Osteoblast (primary cell): Measurements from ENCODE around the gene ARHGAP45. TPM values are rescaled to one million over a fixed set of nuclear protein-coding genes. Genes with fewer than 3 reads are reported as not detected.

Experiments
- DNase-seq: peaks from one replicate; pipeline ENCODE4 v3.0.0; 2011; ENCODE audit warnings: low spot score, mixed read lengths; ENCODE audit not compliant: insufficient read length; ENCODE audit errors: missing footprints
- H2AFZ ChIP-seq: 2 replicates; pipeline ENCODE4 v1.6.0; 2011; ENCODE audit warnings: mild to moderate bottlenecking, low read length
- H3K27ac ChIP-seq: 2 replicates; pipeline ENCODE4 v1.5.1; 2011; ENCODE audit warnings: mild to moderate bottlenecking, low read depth, low read length, moderate library complexity
- H3K27me3 ChIP-seq: 2 replicates; pipeline ENCODE4 v1.6.0; 2012; ENCODE audit warnings: mild to moderate bottlenecking, control low read depth, inconsistent platforms, low read length, moderate library complexity; ENCODE audit not compliant: insufficient read depth
- H3K36me3 ChIP-seq: 2 replicates; pipeline ENCODE4 v1.5.1; 2011; ENCODE audit warnings: mild to moderate bottlenecking, low read length, control low read depth, moderate library complexity; ENCODE audit not compliant: insufficient read depth
- H3K4me1 ChIP-seq: 2 replicates; pipeline ENCODE4 v1.5.1; 2011; ENCODE audit warnings: mild to moderate bottlenecking, low read length, control low read depth, moderate library complexity; ENCODE audit not compliant: insufficient read depth
- H3K4me2 ChIP-seq: 2 replicates; pipeline ENCODE4 v1.6.0; 2011; ENCODE audit warnings: mild to moderate bottlenecking, low read length; ENCODE audit not compliant: insufficient read depth
- H3K4me3 ChIP-seq: fragments of 200-600 bp; sonication (generic); 3 replicates; pipeline ENCODE4 v1.5.1; 2012; ENCODE audit warnings: mild to moderate bottlenecking, low read length, inconsistent platforms; ENCODE audit not compliant: insufficient read depth
- H3K79me2 ChIP-seq: 2 replicates; pipeline ENCODE4 v1.6.0; 2012; ENCODE audit warnings: mild to moderate bottlenecking, low read length, control low read depth, inconsistent platforms; ENCODE audit not compliant: insufficient read depth
- H3K9me3 ChIP-seq: 2 replicates; pipeline ENCODE4 v1.5.1; 2011; ENCODE audit warnings: low read depth, low read length, control low read depth
- H4K20me1 ChIP-seq: 2 replicates; pipeline ENCODE4 v1.6.0; 2012; ENCODE audit warnings: mild to moderate bottlenecking, low read length, control low read depth; ENCODE audit not compliant: insufficient read depth
- CTCF ChIP-seq: IDR thresholded peaks from 2 replicates; pipeline ENCODE4 v1.5.1; 2011; ENCODE audit warnings: mild to moderate bottlenecking, low read depth, low read length, moderate library complexity; ENCODE audit errors: extremely low read depth
- total RNA-seq: library from RNA; depleted of rRNA; stranded (reverse); fragments of >200 nt; gene quantifications from 2 replicates; pipeline ENCODE4 v1.2.3, GENCODE V29; 2012

Gene ARHGAP45
- total RNA-seq, 1 donor: 0.72 TPM

- TF ChIP-seq CTCF: no peak
- peak overlapping the region; percentile 83 for H3K4me2 ChIP-seq
- H3K36me3 ChIP-seq: peaks cover 30% of the 10 kb centered on the region
- H4K20me1 ChIP-seq: peaks cover 31% of the 10 kb centered on the region
- no peaks in the 10 kb centered on the region for H3K27me3 ChIP-seq
- peak overlapping the region; percentile 66 for H3K27ac ChIP-seq
- peak overlapping the region; percentile 80 for H3K4me3 ChIP-seq
- H3K9me3 ChIP-seq: no peaks in the 10 kb centered on the region
- H3K4me1 ChIP-seq: peaks cover 30% of the 10 kb centered on the region
- no peaks in the 10 kb centered on the region for H3K79me2 ChIP-seq
- H2AFZ ChIP-seq: no peak overlapping the region
- DNase-seq: peak; percentile 97
These were observed 38.3 kb downstream of the ARHGAP45 start for GRCh38 chr19:1105008-1105872.

GRCh38 chr19:1105873-1106840 is 39.2 kb downstream of the ARHGAP45 start:
- Histone ChIP-seq H3K79me2 (no peaks in the 10 kb centered on the region), H3K4me3 (no peak overlapping the region), H2AFZ (no peak overlapping the region), H3K36me3 (peaks cover 32% of the 10 kb centered on the region), H3K27ac (no peak overlapping the region), H3K4me2 (peak overlapping the region; percentile 83), H4K20me1 (peaks cover 39% of the 10 kb centered on the region), H3K27me3 (no peaks in the 10 kb centered on the region), H3K4me1 (peaks cover 30% of the 10 kb centered on the region), H3K9me3 (no peaks in the 10 kb centered on the region)
- no peak for TF ChIP-seq CTCF
- no peak for DNase-seq

- Histone ChIP-seq H3K79me2 (no peaks in the 10 kb centered on the region), H3K4me1 (peaks cover 21% of the 10 kb centered on the region), H2AFZ (no peak overlapping the region), H3K4me3 (no peak overlapping the region), H3K36me3 (peaks cover 35% of the 10 kb centered on the region), H3K4me2 (no peak overlapping the region), H3K9me3 (no peaks in the 10 kb centered on the region), H3K27me3 (no peaks in the 10 kb centered on the region), H4K20me1 (peaks cover 39% of the 10 kb centered on the region), H3K27ac (no peak overlapping the region)
- peak; percentile 22 for TF ChIP-seq CTCF
- no peak for DNase-seq
These were observed 40.1 kb downstream of the ARHGAP45 start for GRCh38 chr19:1106841-1107660.
